22Rv1 (cell line): ENCODE results near the gene ATP11A.

Source experiments
- CTCF ChIP-seq: fragments of 450-650 bp; IDR thresholded peaks from 2 replicates; pipeline ENCODE4 v1.5.1; 2017; ENCODE audit warnings: mild to moderate bottlenecking
- ZFX ChIP-seq: fragments of 450-650 bp; IDR thresholded peaks from 2 replicates; pipeline ENCODE4 v1.6.1; 2017; ENCODE audit warnings: antibody characterized with exemption, borderline replicate concordance

GRCh38 chr13:112695121-112695520 lies 5.3 kb downstream of the ATP11A start:
- TF ChIP-seq CTCF, result no peak
- no peak for TF ChIP-seq ZFX
